Keratinocyte (primary cell): ENCODE data around the gene ZC3H12C. TPM values are rescaled to one million over a fixed set of nuclear protein-coding genes. Genes with fewer than 3 reads are reported as not detected.

Experiments
- DNase-seq: peaks from one replicate; pipeline ENCODE4 v3.0.0-alpha.2; 2011; ENCODE audit warnings: low read depth, missing footprints, low spot score
- FAIRE-seq: peaks from 2 replicates; lab custom pipeline; 2011; peaks lifted over from hg19 to GRCh38; lab: Jason Lieb, UNC
- H2AFZ ChIP-seq: 2 replicates; pipeline ENCODE4 v1.6.0; 2012; ENCODE audit warnings: low read length, control low read depth, inconsistent platforms; ENCODE audit not compliant: control insufficient read depth
- H3K27ac ChIP-seq: 2 replicates; pipeline ENCODE4 v1.5.1; 2011; ENCODE audit warnings: low read length; ENCODE audit not compliant: control insufficient read depth, insufficient read depth
- H3K27me3 ChIP-seq: 3 replicates; pipeline ENCODE4 v1.6.0; 2011; ENCODE audit warnings: low read length; ENCODE audit not compliant: control insufficient read depth, insufficient read depth; ENCODE audit errors: extremely low read depth
- H3K36me3 ChIP-seq, 2 experiments: 2 replicates in 1 of 2; 3 replicates in 1 of 2; pipeline ENCODE4 v1.5.1; 2011; ENCODE audit warnings: low read length in 2 of 2, mild to moderate bottlenecking in 1 of 2; ENCODE audit not compliant: control insufficient read depth in 2 of 2, insufficient read depth in 2 of 2; ENCODE audit errors: extremely low read depth in 1 of 2
- H3K4me1 ChIP-seq: 3 replicates; pipeline ENCODE4 v1.5.1; 2011; ENCODE audit warnings: low read length; ENCODE audit not compliant: control insufficient read depth, insufficient read depth; ENCODE audit errors: extremely low read depth
- H3K4me2 ChIP-seq: 3 replicates; pipeline ENCODE4 v1.6.0; 2011; ENCODE audit warnings: low read depth, low read length; ENCODE audit not compliant: control insufficient read depth, insufficient read depth; ENCODE audit errors: extremely low read depth
- H3K4me3 ChIP-seq, 3 experiments: fragments of 200-600 bp in 1 of 3; sonication (generic) in 1 of 3; 2 replicates in 2 of 3; 3 replicates in 1 of 3; pipeline ENCODE4 v1.5.1; 2011 to 2016; ENCODE audit warnings: low read length in 3 of 3, mild to moderate bottlenecking in 3 of 3, control low read depth in 2 of 3, inconsistent platforms in 1 of 3, low read depth in 1 of 3, mixed read lengths in 1 of 3, mixed run types in 1 of 3, moderate library complexity in 1 of 3; ENCODE audit not compliant: control insufficient read depth in 2 of 3, insufficient read depth in 2 of 3; ENCODE audit errors: extremely low read depth in 1 of 3
- H3K79me2 ChIP-seq: 2 replicates; pipeline ENCODE4 v1.6.0; 2012; ENCODE audit warnings: low read length; ENCODE audit not compliant: control insufficient read depth, insufficient read depth
- H3K9ac ChIP-seq: 3 replicates; pipeline ENCODE4 v1.6.0; 2011; ENCODE audit warnings: low read length; ENCODE audit not compliant: control insufficient read depth, insufficient read depth; ENCODE audit errors: extremely low read depth
- H3K9me1 ChIP-seq: 3 replicates; pipeline ENCODE4 v1.6.0; 2011; ENCODE audit warnings: low read length; ENCODE audit not compliant: control insufficient read depth, insufficient read depth; ENCODE audit errors: extremely low read depth
- H3K9me3 ChIP-seq: 2 replicates; pipeline ENCODE4 v1.5.1; 2012; ENCODE audit warnings: low read depth, low read length; ENCODE audit not compliant: control insufficient read depth
- H4K20me1 ChIP-seq: 3 replicates; pipeline ENCODE4 v1.6.0; 2011; ENCODE audit warnings: low read length; ENCODE audit not compliant: control insufficient read depth, insufficient read depth; ENCODE audit errors: extremely low read depth
- EZH2 ChIP-seq: IDR thresholded peaks from one replicate; pipeline ENCODE4 v1.6.1; 2012; ENCODE audit warnings: inconsistent platforms, mild to moderate bottlenecking, low read length, moderate library complexity
- dilution Hi-C: fragments of 300-500 bp; cut with MboI; formaldehyde crosslinking; loops from one replicate; pipeline ENCODE4 v1.7.0; 2020; ENCODE audit warnings: low sequenced_read_pairs; ENCODE audit not compliant: extremely low pct_ligation_motif_present
- polyA plus RNA-seq, 5 experiments: library from polyadenylated mRNA; depleted of rRNA in 3 of 5; stranded (reverse) in 3 of 5; stranded (forward) in 1 of 5; unstranded in 1 of 5; fragments of >200 nt; gene quantifications; 1 replicate in 1 of 5; 2 replicates in 3 of 5; 3 replicates in 1 of 5; pipeline versions ENCODE4 v1.2.1 to v1.2.3, GENCODE V29; 2011 to 2012; ENCODE audit warnings: missing spikeins in 2 of 5, low read depth in 1 of 5, low replicate concordance in 1 of 5
- TF ChIP-seq, protein P1 (sequence below), 3 experiments: IDR thresholded peaks in 1 of 3; conservative IDR thresholded peaks in 1 of 3; optimal IDR thresholded peaks in 1 of 3; 2 replicates in 2 of 3; 3 replicates in 1 of 3; pipeline versions ENCODE3 to v1.5.1; 2011; ENCODE audit warnings: low read length in 3 of 3, mild to moderate bottlenecking in 3 of 3, moderate library complexity in 2 of 3, control low read depth in 1 of 3, inconsistent platforms in 1 of 3; ENCODE audit not compliant: insufficient read depth in 2 of 3; ENCODE audit errors: extremely low read depth in 1 of 3

Gene ZC3H12C
- polyA plus RNA-seq, 1 donor (not counting 4 experiments of a cell fraction or from before 2014, with no cell fraction given), result 13.9 TPM

DNA sequence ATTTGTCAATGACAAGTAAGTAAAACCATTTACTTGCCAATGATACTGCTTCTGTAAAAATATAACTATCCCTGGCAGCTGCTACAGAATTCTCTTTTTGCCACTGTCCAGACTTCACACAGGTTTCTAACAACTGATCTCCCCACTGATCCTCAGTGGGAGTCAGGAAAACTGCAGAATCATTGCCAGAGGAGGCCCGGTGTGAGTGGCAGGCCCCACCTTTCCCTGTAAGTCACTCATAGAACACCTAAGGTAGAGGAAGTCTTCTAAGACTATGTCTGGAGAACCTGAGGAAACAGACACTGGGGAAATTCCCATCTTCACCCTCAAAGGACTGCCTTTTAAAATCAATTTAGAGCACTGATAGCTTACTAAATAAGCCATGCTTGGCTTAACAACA lies 66.3 kb downstream of the ZC3H12C start:
- H3K4me3 ChIP-seq, result no peak overlapping the region
- H3K79me2 ChIP-seq, result no peaks in the 10 kb centered on the region
- H3K4me1 ChIP-seq, result no peaks in the 10 kb centered on the region
- TF ChIP-seq, protein P1, sequence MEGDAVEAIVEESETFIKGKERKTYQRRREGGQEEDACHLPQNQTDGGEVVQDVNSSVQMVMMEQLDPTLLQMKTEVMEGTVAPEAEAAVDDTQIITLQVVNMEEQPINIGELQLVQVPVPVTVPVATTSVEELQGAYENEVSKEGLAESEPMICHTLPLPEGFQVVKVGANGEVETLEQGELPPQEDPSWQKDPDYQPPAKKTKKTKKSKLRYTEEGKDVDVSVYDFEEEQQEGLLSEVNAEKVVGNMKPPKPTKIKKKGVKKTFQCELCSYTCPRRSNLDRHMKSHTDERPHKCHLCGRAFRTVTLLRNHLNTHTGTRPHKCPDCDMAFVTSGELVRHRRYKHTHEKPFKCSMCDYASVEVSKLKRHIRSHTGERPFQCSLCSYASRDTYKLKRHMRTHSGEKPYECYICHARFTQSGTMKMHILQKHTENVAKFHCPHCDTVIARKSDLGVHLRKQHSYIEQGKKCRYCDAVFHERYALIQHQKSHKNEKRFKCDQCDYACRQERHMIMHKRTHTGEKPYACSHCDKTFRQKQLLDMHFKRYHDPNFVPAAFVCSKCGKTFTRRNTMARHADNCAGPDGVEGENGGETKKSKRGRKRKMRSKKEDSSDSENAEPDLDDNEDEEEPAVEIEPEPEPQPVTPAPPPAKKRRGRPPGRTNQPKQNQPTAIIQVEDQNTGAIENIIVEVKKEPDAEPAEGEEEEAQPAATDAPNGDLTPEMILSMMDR (optimal IDR thresholded peaks at IDR 0.05 in 1 of 3, IDR thresholded peaks at IDR 0.05 in 1 of 3, conservative IDR thresholded peaks at IDR 0.05 in 1 of 3; ENCODE audit: extremely low read depth in 1 of 3, insufficient read depth in 2 of 3, low read length in 3 of 3), result no peak
- no peak for TF ChIP-seq EZH2
- no peak overlapping the region for H3K9ac ChIP-seq
- no peaks in the 10 kb centered on the region for H4K20me1 ChIP-seq
- no peak overlapping the region for H3K4me2 ChIP-seq
- H3K27me3 ChIP-seq, result no peaks in the 10 kb centered on the region
- no peak overlapping the region for H2AFZ ChIP-seq
- H3K27ac ChIP-seq, result no peak overlapping the region
- no peak for FAIRE-seq
- dilution Hi-C loops, result no loop called here
- DNase-seq, result no peak
- no peaks in the 10 kb centered on the region for H3K9me1 ChIP-seq
- H3K9me3 ChIP-seq, result no peaks in the 10 kb centered on the region
- H3K36me3 ChIP-seq, result peaks cover 14 to 16% of the 10 kb centered on the region in 2 experiments

DNA sequence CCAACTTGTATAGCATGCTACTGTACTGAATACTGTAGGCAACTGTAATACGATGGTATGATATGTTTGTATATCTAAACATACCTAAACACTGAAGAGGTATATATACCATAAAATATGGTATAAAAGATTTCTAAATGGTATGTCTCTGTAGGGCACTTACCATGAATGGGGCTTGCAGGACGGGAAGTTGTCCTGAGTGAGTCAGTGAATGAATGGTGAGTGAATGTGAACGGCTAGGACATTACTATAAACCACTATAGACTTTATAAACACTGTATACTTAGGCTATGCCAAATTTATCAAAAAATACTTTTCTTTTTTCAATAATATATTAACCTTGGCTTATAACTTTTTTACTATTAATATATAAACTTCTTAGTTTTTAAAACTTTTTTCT lies 66.8 kb downstream of the ZC3H12C start:
- Histone ChIP-seq H3K9ac (no peak overlapping the region), H3K4me3 (no peak overlapping the region), H3K79me2 (no peaks in the 10 kb centered on the region), H3K36me3 (peaks cover 16 to 21% of the 10 kb centered on the region in 2 experiments), H3K27ac (no peak overlapping the region), H3K4me2 (no peak overlapping the region), H3K27me3 (no peaks in the 10 kb centered on the region), H3K4me1 (no peaks in the 10 kb centered on the region), H2AFZ (no peak overlapping the region), H4K20me1 (no peaks in the 10 kb centered on the region), H3K9me3 (no peaks in the 10 kb centered on the region), H3K9me1 (no peaks in the 10 kb centered on the region)
- DNase-seq (no peak), FAIRE-seq (no peak)
- no peak for TF ChIP-seq EZH2
- TF ChIP-seq, protein P1 (optimal IDR thresholded peaks at IDR 0.05 in 1 of 3, IDR thresholded peaks at IDR 0.05 in 1 of 3, conservative IDR thresholded peaks at IDR 0.05 in 1 of 3; ENCODE audit: extremely low read depth in 1 of 3, insufficient read depth in 2 of 3, low read length in 3 of 3), result no peak
- dilution Hi-C loops, result no loop called here
